HCT116 (cell line): ENCODE measurements around the gene SLC52A1. TPM values are rescaled to one million over a fixed set of nuclear protein-coding genes. Genes with fewer than 3 reads are reported as not detected.

Source experiments
- ATAC-seq: fragments of 200-7000 bp; cut with Tn5 transposase; 2 replicates; pipeline ENCODE4 v1.9.1; 2020; ENCODE audit warnings: mild to moderate bottlenecking, moderate library complexity
- BruUV-seq: library from RNA; stranded (reverse); fragments of 400-500 nt; replicated peaks from 2 replicates; lab custom pipeline; 2021; lab: Mats Ljungman, UMichigan
- CTCF ChIA-PET: fragments of 300-600 bp; sonication (Branson Sonifier 250); formaldehyde crosslinking; loops from one replicate; lab custom pipeline; 2021; ENCODE audit warnings: antibody characterized with exemption; lab: Charles Lee
- POLR2A ChIA-PET: fragments of 300-600, 350-600 bp; sonication (Branson Sonifier 250); formaldehyde crosslinking; loops from one replicate; lab custom pipeline; 2021; ENCODE audit warnings: antibody characterized with exemption; lab: Charles Lee
- RAD21 ChIA-PET, 2 experiments: fragments of 300-600 bp; sonication (Branson Sonifier 250); formaldehyde crosslinking; loops; one replicate each; lab custom pipeline; 2023; ENCODE audit warnings: low total read pairs in 2 of 2; ENCODE audit not compliant: uncharacterized antibody in 2 of 2, unreplicated experiment in 2 of 2, low non-redundant PET in 1 of 2; lab: Charles Lee
- DNase-seq: peaks from one replicate; pipeline ENCODE4 v3.0.0-alpha.2; 2010; ENCODE audit warnings: low read depth, low spot score
- H2AFZ ChIP-seq: fragments of 200-600 bp; shearing (Covaris generic), sonication (generic); 2 replicates; pipeline ENCODE4 v1.6.1; 2017; ENCODE audit warnings: low read depth, mixed run types, mixed read lengths, antibody characterized with exemption, low read length; ENCODE audit not compliant: poor library complexity, severe bottlenecking
- H3K27ac ChIP-seq: 2 replicates; pipeline ENCODE4 v1.5.1; 2012; ENCODE audit warnings: low read depth, low read length
- H3K27me3 ChIP-seq: fragments of 200-600 bp; sonication (generic); 2 replicates; pipeline ENCODE4 v1.6.1; 2016; ENCODE audit warnings: mixed run types, low read length, mixed read lengths; ENCODE audit not compliant: insufficient read depth
- H3K36me3 ChIP-seq, 2 experiments: fragments of 200-500 bp in 1 of 2; fragments of 200-600 bp in 1 of 2; sonication (Bioruptor generic) in 1 of 2; sonication (generic) in 1 of 2; 2 replicates each; pipeline versions ENCODE4 v1.5.1 to v1.6.1; 2014 to 2016; ENCODE audit warnings: low read length in 2 of 2, inconsistent platforms in 1 of 2, mixed read lengths in 1 of 2, mixed run types in 1 of 2; ENCODE audit not compliant: insufficient read depth in 2 of 2, control insufficient read depth in 1 of 2
- H3K4me1 ChIP-seq, 2 experiments: fragments of 200-600 bp in 1 of 2; sonication (generic) in 1 of 2; 2 replicates each; pipeline versions ENCODE4 v1.5.1 to v1.6.1; 2012 to 2017; ENCODE audit warnings: low read length in 2 of 2, inconsistent platforms in 1 of 2, mild to moderate bottlenecking in 1 of 2, mixed read lengths in 1 of 2, mixed run types in 1 of 2, moderate library complexity in 1 of 2; ENCODE audit not compliant: insufficient read depth in 2 of 2, control insufficient read depth in 1 of 2
- H3K4me2 ChIP-seq: fragments of 200-600 bp; sonication (generic); 2 replicates; pipeline ENCODE4 v1.6.1; 2017; ENCODE audit warnings: mixed run types, low read length, mixed read lengths
- H3K4me3 ChIP-seq, 2 experiments: fragments of 200-600 bp in 1 of 2; sonication (generic) in 1 of 2; replicated peaks in 1 of 2; 2 replicates each; pipeline ENCODE4 v1.5.1; 2011 to 2016; ENCODE audit warnings: low read length in 2 of 2, control low read depth in 1 of 2, low read depth in 1 of 2, mild to moderate bottlenecking in 1 of 2, mixed read lengths in 1 of 2, mixed run types in 1 of 2
- H3K79me2 ChIP-seq: fragments of 200-600 bp; sonication (generic); 2 replicates; pipeline ENCODE4 v1.6.1; 2017; ENCODE audit warnings: mild to moderate bottlenecking, mixed run types, low read length, moderate library complexity, mixed read lengths; ENCODE audit not compliant: insufficient read depth
- H3K9ac ChIP-seq: fragments of 200-600 bp; sonication (generic); 2 replicates; pipeline ENCODE4 v1.6.1; 2016; ENCODE audit warnings: low read length, mixed read lengths
- H3K9me2 ChIP-seq: fragments of 200-600 bp; sonication (generic), shearing (Covaris generic); 2 replicates; pipeline ENCODE4 v1.6.1; 2017; ENCODE audit warnings: mixed run types, mild to moderate bottlenecking, moderate library complexity; ENCODE audit not compliant: insufficient read depth
- H3K9me3 ChIP-seq, 2 experiments: fragments of 200-500 bp in 1 of 2; fragments of 200-600 bp in 1 of 2; sonication (Bioruptor generic) in 1 of 2; sonication (generic) in 1 of 2; 2 replicates each; pipeline ENCODE4 v1.6.1; 2014 to 2017; ENCODE audit warnings: low read length in 2 of 2, mixed read lengths in 2 of 2, inconsistent platforms in 1 of 2, low read depth in 1 of 2, mild to moderate bottlenecking in 1 of 2, mixed run types in 1 of 2, moderate library complexity in 1 of 2; ENCODE audit not compliant: control insufficient read depth in 1 of 2, insufficient read depth in 1 of 2
- H4K20me1 ChIP-seq: fragments of 200-600 bp; sonication (generic), shearing (Covaris generic); 2 replicates; pipeline ENCODE4 v1.6.1; 2017; ENCODE audit warnings: mixed run types, mild to moderate bottlenecking, moderate library complexity; ENCODE audit not compliant: insufficient read depth
- ELF1 ChIP-seq: IDR thresholded peaks from 2 replicates; pipeline ENCODE4 v1.6.1; 2012; ENCODE audit warnings: low read depth, borderline replicate concordance
- EZH2 ChIP-seq: fragments of 200-600 bp; sonication (generic); IDR thresholded peaks from 2 replicates; pipeline ENCODE4 v1.6.1; 2017; ENCODE audit warnings: antibody characterized with exemption, mixed run types
- EZH2phosphoT487 ChIP-seq: fragments of 200-600 bp; IDR thresholded peaks from 2 replicates; pipeline ENCODE4 v1.6.1; 2018; ENCODE audit warnings: antibody characterized with exemption, borderline replicate concordance
- JUND ChIP-seq: IDR thresholded peaks from 2 replicates; pipeline ENCODE4 v1.6.1; 2012
- POLR2A ChIP-seq: IDR thresholded peaks from 2 replicates; pipeline ENCODE4 v1.7.0; 2011; ENCODE audit warnings: borderline replicate concordance; ENCODE audit not compliant: insufficient read depth, insufficient read length; ENCODE audit errors: extremely low read depth
- POLR2AphosphoS5 ChIP-seq: IDR thresholded peaks from 2 replicates; pipeline ENCODE4 v1.6.1; 2011; ENCODE audit warnings: mild to moderate bottlenecking, low read depth, low read length, moderate library complexity
- RAD21 ChIP-seq: IDR thresholded peaks from 2 replicates; pipeline ENCODE4 v1.6.1; 2012; ENCODE audit warnings: low read depth, mild to moderate bottlenecking
- SIN3A ChIP-seq: IDR thresholded peaks from 2 replicates; pipeline ENCODE4 v1.6.1; 2012; ENCODE audit warnings: low read depth
- SP1 ChIP-seq: IDR thresholded peaks from 2 replicates; pipeline ENCODE4 v1.6.1; 2012; ENCODE audit warnings: low read depth
- SRF ChIP-seq: IDR thresholded peaks from 2 replicates; pipeline ENCODE4 v1.6.1; 2012; ENCODE audit warnings: low read depth
- TCF7L2 ChIP-seq: IDR thresholded peaks from 2 replicates; pipeline ENCODE4 v1.7.0; 2011; ENCODE audit warnings: borderline replicate concordance, inconsistent platforms; ENCODE audit not compliant: insufficient read depth, insufficient read length; ENCODE audit errors: extremely low read depth
- YY1 ChIP-seq: IDR thresholded peaks from 2 replicates; pipeline ENCODE4 v1.6.1; 2011; ENCODE audit warnings: low read length, low read depth, moderate library complexity, mild to moderate bottlenecking; ENCODE audit not compliant: insufficient replicate concordance; ENCODE audit errors: extremely low read depth
- ZFX ChIP-seq: fragments of 450-650 bp; IDR thresholded peaks from 2 replicates; pipeline ENCODE4 v1.6.1; 2017
- ZNF274 ChIP-seq: fragments of 200-500 bp; sonication (Bioruptor generic); IDR thresholded peaks from 2 replicates; pipeline ENCODE4 v1.6.1; 2014; ENCODE audit warnings: mild to moderate bottlenecking, low read depth, low read length, inconsistent platforms
- intact Hi-C: fragments of 100-400 bp; cut with micrococcal nuclease; formaldehyde crosslinking; loops from 2 replicates; pipeline ENCODE4 v1.10.0; 2022
- total RNA-seq: library from RNA; stranded (reverse); gene quantifications from one replicate; pipeline ENCODE4 v1.2.1, GENCODE V29; 2021; ENCODE audit not compliant: unreplicated experiment
- TF ChIP-seq, protein P1 (sequence below), 3 experiments: fragments of 200-600 bp in 1 of 3; sonication (generic) in 1 of 3; IDR thresholded peaks in 2 of 3; conservative IDR thresholded peaks in 1 of 3; 2 replicates each; pipeline ENCODE4 v1.5.1; 2012 to 2017; ENCODE audit warnings: low read depth in 2 of 3, low read length in 2 of 3, antibody characterized with exemption in 1 of 3, borderline replicate concordance in 1 of 3, control low read depth in 1 of 3, mild to moderate bottlenecking in 1 of 3, mixed read lengths in 1 of 3, mixed run types in 1 of 3, moderate library complexity in 1 of 3; ENCODE audit not compliant: insufficient read depth in 1 of 3
- TF ChIP-seq, protein P2 (sequence below): IDR thresholded peaks from 2 replicates; pipeline ENCODE4 v1.6.1; 2012; ENCODE audit warnings: low read depth
- TF ChIP-seq, protein P3 (sequence below): IDR thresholded peaks from 2 replicates; pipeline ENCODE4 v1.6.1; 2011; ENCODE audit warnings: mild to moderate bottlenecking, low read length, moderate library complexity; ENCODE audit not compliant: insufficient replicate concordance; ENCODE audit errors: extremely low read depth

Gene SLC52A1
- total RNA-seq, 1 experiment from 2014 or later = not detected

DNA sequence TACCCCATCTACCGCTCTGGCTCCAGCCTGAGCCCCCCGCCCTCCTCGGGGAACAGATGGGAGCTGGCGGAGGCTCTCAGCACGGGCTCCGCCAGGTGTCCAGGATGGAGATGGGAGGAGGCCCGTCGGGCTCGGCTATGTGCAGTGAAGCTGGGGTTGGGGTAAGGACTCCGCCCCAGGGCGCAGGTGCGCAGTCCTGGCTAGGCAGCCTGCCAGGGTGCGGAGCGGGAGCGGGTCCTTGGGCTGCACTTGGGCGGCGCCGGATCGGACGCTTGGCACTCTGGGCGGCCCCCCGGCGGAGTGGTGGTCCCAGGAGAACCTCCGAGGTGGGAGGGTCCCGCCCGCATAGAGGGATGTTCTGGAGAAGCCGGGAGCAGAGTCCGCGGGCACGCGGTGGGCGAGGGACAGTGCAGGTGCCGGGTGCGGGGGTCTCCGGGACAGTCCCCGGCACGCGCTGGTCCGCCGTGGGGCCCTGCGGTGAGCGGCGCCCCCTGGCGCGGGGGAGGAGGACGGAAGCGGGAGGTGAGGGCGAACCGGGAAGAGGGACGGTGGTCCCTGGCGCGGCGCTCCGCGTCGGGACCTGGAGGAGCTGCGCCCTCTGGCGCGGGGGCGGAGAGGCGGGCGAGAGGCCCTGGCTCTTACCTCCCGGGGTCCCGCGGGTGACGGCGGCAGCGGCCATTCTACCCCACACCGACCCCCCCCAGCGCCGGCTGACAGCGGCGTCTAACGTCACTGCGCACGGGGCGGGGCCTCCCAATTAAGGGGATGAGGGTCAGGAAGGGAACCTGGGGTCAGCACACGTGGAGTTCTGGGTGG, 48.1 kb downstream of the SLC52A1 start, which contains the start of gene CAMTA2:
TSS of gene CAMTA2 (minus strand) at position 725 of the 816 bp plus-strand sequence. CDS start 1,453 bp downstream, outside the sequence.
- intact Hi-C loops = loop anchor here (1.0 to 5.0 kb wide), 3 partner anchors 20 to 78 kb away; partner anchors contain the start of genes PFN1 and SPAG7
- peak within 1 kb of the TSS; percentile 84 for H3K27ac ChIP-seq
- DNase-seq = peak; percentile 52
- peak; percentile 85 for ATAC-seq
- ChIA-PET CTCF (interaction anchor here (0.6 to 1.4 kb wide), 4 partner anchors 20 to 242 kb away, joined by 3 to 9 read pairs (median 5); partner anchors contain the start of gene SPAG7), RAD21 (interaction anchor here in 1 of 2 experiments (0.6 kb wide), 1 partner anchor 64 kb away, joined by 3 read pairs; no protein-coding TSS in a partner anchor), POLR2A (interaction anchor here (0.6 to 1.9 kb wide), 6 partner anchors 10 to 78 kb away, joined by 4 to 16 read pairs (median 7); partner anchors contain the start of genes INCA1, KIF1C, RNF167 and SLC25A11)
- H4K20me1 ChIP-seq = no peaks in the 10 kb centered on the region
- H3K79me2 ChIP-seq = peaks cover 15% of the 10 kb centered on the region
- H3K36me3 ChIP-seq = peaks cover 2 to 7% of the 10 kb centered on the region in 2 experiments; a peak in 1 of 4 replicates
- H2AFZ ChIP-seq = peak within 1 kb of the TSS; percentile 78
- no TSS peak for BruUV-seq
- H3K9me2 ChIP-seq = no peaks in the 10 kb centered on the region
- H3K9ac ChIP-seq = peak within 1 kb of the TSS; percentile 90
- peak within 1 kb of the TSS; percentile 99 for H3K4me2 ChIP-seq
- H3K4me3 ChIP-seq = peak within 1 kb of the TSS; percentile 72 to 97
- H3K4me1 ChIP-seq = peaks cover 7 to 24% of the 10 kb centered on the region in 2 experiments
- H3K9me3 ChIP-seq = no peaks in the 10 kb centered on the region
- no peaks in the 10 kb centered on the region for H3K27me3 ChIP-seq
- TF ChIP-seq YY1 = peak; percentile 71
- peak; percentile 58 for TF ChIP-seq RAD21
- no peak for TF ChIP-seq TCF7L2
- TF ChIP-seq, protein P1, sequence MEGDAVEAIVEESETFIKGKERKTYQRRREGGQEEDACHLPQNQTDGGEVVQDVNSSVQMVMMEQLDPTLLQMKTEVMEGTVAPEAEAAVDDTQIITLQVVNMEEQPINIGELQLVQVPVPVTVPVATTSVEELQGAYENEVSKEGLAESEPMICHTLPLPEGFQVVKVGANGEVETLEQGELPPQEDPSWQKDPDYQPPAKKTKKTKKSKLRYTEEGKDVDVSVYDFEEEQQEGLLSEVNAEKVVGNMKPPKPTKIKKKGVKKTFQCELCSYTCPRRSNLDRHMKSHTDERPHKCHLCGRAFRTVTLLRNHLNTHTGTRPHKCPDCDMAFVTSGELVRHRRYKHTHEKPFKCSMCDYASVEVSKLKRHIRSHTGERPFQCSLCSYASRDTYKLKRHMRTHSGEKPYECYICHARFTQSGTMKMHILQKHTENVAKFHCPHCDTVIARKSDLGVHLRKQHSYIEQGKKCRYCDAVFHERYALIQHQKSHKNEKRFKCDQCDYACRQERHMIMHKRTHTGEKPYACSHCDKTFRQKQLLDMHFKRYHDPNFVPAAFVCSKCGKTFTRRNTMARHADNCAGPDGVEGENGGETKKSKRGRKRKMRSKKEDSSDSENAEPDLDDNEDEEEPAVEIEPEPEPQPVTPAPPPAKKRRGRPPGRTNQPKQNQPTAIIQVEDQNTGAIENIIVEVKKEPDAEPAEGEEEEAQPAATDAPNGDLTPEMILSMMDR (IDR thresholded peaks at IDR 0.05 in 2 of 3, conservative IDR thresholded peaks at IDR 0.05 in 1 of 3; ENCODE audit: borderline replicate concordance in 1 of 3, insufficient read depth in 1 of 3, low read depth in 2 of 3, low read length in 2 of 3) = peak; percentile 66 to 89 (median 73)
- peak; percentile 75; the same call in 1 of the 2 replicates for TF ChIP-seq ZFX
- TF ChIP-seq EZH2phosphoT487 = no peak
- no peak for TF ChIP-seq ELF1
- TF ChIP-seq SIN3A = no peak
- peak; percentile 82 for TF ChIP-seq POLR2A
- TF ChIP-seq ZNF274 = no peak
- TF ChIP-seq POLR2AphosphoS5 = no peak; the same call in none of the 2 replicates
- no peak for TF ChIP-seq EZH2
- TF ChIP-seq, protein P2, sequence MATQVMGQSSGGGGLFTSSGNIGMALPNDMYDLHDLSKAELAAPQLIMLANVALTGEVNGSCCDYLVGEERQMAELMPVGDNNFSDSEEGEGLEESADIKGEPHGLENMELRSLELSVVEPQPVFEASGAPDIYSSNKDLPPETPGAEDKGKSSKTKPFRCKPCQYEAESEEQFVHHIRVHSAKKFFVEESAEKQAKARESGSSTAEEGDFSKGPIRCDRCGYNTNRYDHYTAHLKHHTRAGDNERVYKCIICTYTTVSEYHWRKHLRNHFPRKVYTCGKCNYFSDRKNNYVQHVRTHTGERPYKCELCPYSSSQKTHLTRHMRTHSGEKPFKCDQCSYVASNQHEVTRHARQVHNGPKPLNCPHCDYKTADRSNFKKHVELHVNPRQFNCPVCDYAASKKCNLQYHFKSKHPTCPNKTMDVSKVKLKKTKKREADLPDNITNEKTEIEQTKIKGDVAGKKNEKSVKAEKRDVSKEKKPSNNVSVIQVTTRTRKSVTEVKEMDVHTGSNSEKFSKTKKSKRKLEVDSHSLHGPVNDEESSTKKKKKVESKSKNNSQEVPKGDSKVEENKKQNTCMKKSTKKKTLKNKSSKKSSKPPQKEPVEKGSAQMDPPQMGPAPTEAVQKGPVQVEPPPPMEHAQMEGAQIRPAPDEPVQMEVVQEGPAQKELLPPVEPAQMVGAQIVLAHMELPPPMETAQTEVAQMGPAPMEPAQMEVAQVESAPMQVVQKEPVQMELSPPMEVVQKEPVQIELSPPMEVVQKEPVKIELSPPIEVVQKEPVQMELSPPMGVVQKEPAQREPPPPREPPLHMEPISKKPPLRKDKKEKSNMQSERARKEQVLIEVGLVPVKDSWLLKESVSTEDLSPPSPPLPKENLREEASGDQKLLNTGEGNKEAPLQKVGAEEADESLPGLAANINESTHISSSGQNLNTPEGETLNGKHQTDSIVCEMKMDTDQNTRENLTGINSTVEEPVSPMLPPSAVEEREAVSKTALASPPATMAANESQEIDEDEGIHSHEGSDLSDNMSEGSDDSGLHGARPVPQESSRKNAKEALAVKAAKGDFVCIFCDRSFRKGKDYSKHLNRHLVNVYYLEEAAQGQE = no peak
- TF ChIP-seq, protein P3, sequence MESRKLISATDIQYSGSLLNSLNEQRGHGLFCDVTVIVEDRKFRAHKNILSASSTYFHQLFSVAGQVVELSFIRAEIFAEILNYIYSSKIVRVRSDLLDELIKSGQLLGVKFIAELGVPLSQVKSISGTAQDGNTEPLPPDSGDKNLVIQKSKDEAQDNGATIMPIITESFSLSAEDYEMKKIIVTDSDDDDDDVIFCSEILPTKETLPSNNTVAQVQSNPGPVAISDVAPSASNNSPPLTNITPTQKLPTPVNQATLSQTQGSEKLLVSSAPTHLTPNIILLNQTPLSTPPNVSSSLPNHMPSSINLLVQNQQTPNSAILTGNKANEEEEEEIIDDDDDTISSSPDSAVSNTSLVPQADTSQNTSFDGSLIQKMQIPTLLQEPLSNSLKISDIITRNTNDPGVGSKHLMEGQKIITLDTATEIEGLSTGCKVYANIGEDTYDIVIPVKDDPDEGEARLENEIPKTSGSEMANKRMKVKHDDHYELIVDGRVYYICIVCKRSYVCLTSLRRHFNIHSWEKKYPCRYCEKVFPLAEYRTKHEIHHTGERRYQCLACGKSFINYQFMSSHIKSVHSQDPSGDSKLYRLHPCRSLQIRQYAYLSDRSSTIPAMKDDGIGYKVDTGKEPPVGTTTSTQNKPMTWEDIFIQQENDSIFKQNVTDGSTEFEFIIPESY = peak; percentile 30
- TF ChIP-seq SRF = peak; percentile 90
- TF ChIP-seq SP1 = no peak; the same call in 1 of the 2 replicates
- TF ChIP-seq JUND = no peak
